Epithelial cell of prostate (primary cell): ENCODE results near the gene ITGB2.

Experiments used
- DNase-seq: peaks from one replicate; pipeline ENCODE4 v3.0.0-alpha.2; 2011; ENCODE audit warnings: low read depth, low spot score
- H3K27ac ChIP-seq: fragments of 450-650 bp; 2 replicates; pipeline ENCODE4 v1.5.1; 2017; ENCODE audit warnings: mild to moderate bottlenecking

The ITGB2 gene

GRCh38 chr21:44855572-44855971, 65.1 kb downstream of the ITGB2 start:
- no peak for DNase-seq

GRCh38 chr21:44854664-44855446, 65.8 kb downstream of the ITGB2 start:
- DNase-seq, result no peak
- no peak overlapping the region for H3K27ac ChIP-seq

More at GRCh38 chr21:44855572-44855971, 65.1 kb downstream of the ITGB2 start:
- no peak overlapping the region for H3K27ac ChIP-seq

GRCh38 chr21:44854391-44854663, 66.4 kb downstream of the ITGB2 start:
- no peak for DNase-seq
- no peak overlapping the region for H3K27ac ChIP-seq

GRCh38 chr21:44853601-44854390, 66.9 kb downstream of the ITGB2 start:
- H3K27ac ChIP-seq, result no peak overlapping the region
- no peak for DNase-seq

- no peak overlapping the region for H3K27ac ChIP-seq
- no peak for DNase-seq
Measured at GRCh38 chr21:44850905-44851657, 69.6 kb downstream of the ITGB2 start.

GRCh38 chr21:44850208-44850800, 70.4 kb downstream of the ITGB2 start:
- no peak for DNase-seq
- H3K27ac ChIP-seq, result no peak overlapping the region

- no peak overlapping the region for H3K27ac ChIP-seq
- no peak for DNase-seq
Measured at GRCh38 chr21:44849616-44850130, 71.0 kb downstream of the ITGB2 start.

- no peak for DNase-seq
- no peak overlapping the region for H3K27ac ChIP-seq
Measured at GRCh38 chr21:44848821-44849521, 71.7 kb downstream of the ITGB2 start.

GRCh38 chr21:44847261-44848056, 73.2 kb downstream of the ITGB2 start:
- no peak overlapping the region for H3K27ac ChIP-seq
- no peak for DNase-seq

GRCh38 chr21:44846485-44847260, 74.0 kb downstream of the ITGB2 start:
- DNase-seq, result no peak
- no peak overlapping the region for H3K27ac ChIP-seq

- H3K27ac ChIP-seq, result no peak overlapping the region
- DNase-seq, result no peak
Measured at GRCh38 chr21:44846224-44846484, 74.5 kb downstream of the ITGB2 start.

- H3K27ac ChIP-seq, result no peak overlapping the region
- no peak for DNase-seq
Measured at GRCh38 chr21:44845418-44846223, 75.1 kb downstream of the ITGB2 start.

GRCh38 chr21:44844256-44844655, 76.4 kb downstream of the ITGB2 start:
- H3K27ac ChIP-seq, result no peak overlapping the region

GRCh38 chr21:44842721-44843445, 77.8 kb downstream of the ITGB2 start:
- no peak for DNase-seq
- no peak overlapping the region for H3K27ac ChIP-seq

More at GRCh38 chr21:44844256-44844655, 76.4 kb downstream of the ITGB2 start:
- no peak for DNase-seq

GRCh38 chr21:44842087-44842486, 78.6 kb downstream of the ITGB2 start:
- no peak overlapping the region for H3K27ac ChIP-seq
- DNase-seq, result no peak

- DNase-seq, result no peak
- no peak overlapping the region for H3K27ac ChIP-seq
Measured at GRCh38 chr21:44840771-44841170, 79.9 kb downstream of the ITGB2 start.

- no peak for DNase-seq
- no peak overlapping the region for H3K27ac ChIP-seq
Measured at GRCh38 chr21:44838951-44839350, 81.7 kb downstream of the ITGB2 start.
